Measurements from ENCODE around the gene UST. TPM values are rescaled to one million over a fixed set of nuclear protein-coding genes. Genes with fewer than 3 reads are reported as not detected.

The UST gene
- total RNA-seq, 1 experiment from 2014 or later, result 32.1 TPM

DNA sequence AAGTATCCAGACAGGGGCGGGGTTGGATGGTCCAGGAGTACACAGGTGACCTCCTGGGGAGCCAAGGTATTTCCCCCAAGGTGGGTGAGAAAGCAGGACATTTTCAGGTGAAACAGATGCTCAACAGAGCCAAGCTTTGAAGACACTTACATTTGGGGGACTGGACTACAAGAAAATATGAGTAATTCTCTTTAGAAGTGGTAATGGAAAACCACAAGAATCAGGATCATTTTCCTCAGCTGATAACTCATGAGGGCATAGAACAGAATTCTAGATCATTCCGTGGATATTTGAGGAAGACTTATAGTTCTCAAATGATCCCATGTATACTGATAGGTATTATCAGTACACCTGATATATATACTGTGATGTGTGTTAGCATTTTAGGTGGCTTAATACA, 89.9 kb downstream of the UST start:
- H3K36me3 Mint-ChIP-seq, result no peaks in the 10 kb centered on the region
- no peaks in the 10 kb centered on the region for H3K9me3 Mint-ChIP-seq
- TF ChIP-seq, protein P1, sequence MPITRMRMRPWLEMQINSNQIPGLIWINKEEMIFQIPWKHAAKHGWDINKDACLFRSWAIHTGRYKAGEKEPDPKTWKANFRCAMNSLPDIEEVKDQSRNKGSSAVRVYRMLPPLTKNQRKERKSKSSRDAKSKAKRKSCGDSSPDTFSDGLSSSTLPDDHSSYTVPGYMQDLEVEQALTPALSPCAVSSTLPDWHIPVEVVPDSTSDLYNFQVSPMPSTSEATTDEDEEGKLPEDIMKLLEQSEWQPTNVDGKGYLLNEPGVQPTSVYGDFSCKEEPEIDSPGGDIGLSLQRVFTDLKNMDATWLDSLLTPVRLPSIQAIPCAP (CRISPR knock-in tag; IDR thresholded peaks at IDR 0.05), result no peak
- TF ChIP-seq ESRRA (CRISPR knock-in tag; IDR thresholded peaks at IDR 0.05; ENCODE audit: borderline replicate concordance), result no peak
- no peak for TF ChIP-seq NR1H2 (CRISPR knock-in tag; IDR thresholded peaks at IDR 0.05)
- TF ChIP-seq OVOL2 (CRISPR knock-in tag; IDR thresholded peaks at IDR 0.05; ENCODE audit: borderline replicate concordance), result no peak
- TF ChIP-seq, protein P2, sequence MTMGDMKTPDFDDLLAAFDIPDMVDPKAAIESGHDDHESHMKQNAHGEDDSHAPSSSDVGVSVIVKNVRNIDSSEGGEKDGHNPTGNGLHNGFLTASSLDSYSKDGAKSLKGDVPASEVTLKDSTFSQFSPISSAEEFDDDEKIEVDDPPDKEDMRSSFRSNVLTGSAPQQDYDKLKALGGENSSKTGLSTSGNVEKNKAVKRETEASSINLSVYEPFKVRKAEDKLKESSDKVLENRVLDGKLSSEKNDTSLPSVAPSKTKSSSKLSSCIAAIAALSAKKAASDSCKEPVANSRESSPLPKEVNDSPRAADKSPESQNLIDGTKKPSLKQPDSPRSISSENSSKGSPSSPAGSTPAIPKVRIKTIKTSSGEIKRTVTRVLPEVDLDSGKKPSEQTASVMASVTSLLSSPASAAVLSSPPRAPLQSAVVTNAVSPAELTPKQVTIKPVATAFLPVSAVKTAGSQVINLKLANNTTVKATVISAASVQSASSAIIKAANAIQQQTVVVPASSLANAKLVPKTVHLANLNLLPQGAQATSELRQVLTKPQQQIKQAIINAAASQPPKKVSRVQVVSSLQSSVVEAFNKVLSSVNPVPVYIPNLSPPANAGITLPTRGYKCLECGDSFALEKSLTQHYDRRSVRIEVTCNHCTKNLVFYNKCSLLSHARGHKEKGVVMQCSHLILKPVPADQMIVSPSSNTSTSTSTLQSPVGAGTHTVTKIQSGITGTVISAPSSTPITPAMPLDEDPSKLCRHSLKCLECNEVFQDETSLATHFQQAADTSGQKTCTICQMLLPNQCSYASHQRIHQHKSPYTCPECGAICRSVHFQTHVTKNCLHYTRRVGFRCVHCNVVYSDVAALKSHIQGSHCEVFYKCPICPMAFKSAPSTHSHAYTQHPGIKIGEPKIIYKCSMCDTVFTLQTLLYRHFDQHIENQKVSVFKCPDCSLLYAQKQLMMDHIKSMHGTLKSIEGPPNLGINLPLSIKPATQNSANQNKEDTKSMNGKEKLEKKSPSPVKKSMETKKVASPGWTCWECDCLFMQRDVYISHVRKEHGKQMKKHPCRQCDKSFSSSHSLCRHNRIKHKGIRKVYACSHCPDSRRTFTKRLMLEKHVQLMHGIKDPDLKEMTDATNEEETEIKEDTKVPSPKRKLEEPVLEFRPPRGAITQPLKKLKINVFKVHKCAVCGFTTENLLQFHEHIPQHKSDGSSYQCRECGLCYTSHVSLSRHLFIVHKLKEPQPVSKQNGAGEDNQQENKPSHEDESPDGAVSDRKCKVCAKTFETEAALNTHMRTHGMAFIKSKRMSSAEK (CRISPR knock-in tag; IDR thresholded peaks at IDR 0.05; ENCODE audit: borderline replicate concordance), result no peak
- TF ChIP-seq FOXJ3 (CRISPR knock-in tag; IDR thresholded peaks at IDR 0.05; ENCODE audit: borderline replicate concordance), result no peak
- TF ChIP-seq, protein P3, sequence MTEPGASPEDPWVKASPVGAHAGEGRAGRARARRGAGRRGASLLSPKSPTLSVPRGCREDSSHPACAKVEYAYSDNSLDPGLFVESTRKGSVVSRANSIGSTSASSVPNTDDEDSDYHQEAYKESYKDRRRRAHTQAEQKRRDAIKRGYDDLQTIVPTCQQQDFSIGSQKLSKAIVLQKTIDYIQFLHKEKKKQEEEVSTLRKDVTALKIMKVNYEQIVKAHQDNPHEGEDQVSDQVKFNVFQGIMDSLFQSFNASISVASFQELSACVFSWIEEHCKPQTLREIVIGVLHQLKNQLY (CRISPR knock-in tag; IDR thresholded peaks at IDR 0.05), result no peak
- TF ChIP-seq, protein P4, sequence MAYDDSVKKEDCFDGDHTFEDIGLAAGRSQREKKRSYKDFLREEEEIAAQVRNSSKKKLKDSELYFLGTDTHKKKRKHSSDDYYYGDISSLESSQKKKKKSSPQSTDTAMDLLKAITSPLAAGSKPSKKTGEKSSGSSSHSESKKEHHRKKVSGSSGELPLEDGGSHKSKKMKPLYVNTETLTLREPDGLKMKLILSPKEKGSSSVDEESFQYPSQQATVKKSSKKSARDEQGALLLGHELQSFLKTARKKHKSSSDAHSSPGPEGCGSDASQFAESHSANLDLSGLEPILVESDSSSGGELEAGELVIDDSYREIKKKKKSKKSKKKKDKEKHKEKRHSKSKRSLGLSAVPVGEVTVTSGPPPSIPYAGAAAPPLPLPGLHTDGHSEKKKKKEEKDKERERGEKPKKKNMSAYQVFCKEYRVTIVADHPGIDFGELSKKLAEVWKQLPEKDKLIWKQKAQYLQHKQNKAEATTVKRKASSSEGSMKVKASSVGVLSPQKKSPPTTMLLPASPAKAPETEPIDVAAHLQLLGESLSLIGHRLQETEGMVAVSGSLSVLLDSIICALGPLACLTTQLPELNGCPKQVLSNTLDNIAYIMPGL (CRISPR knock-in tag; IDR thresholded peaks at IDR 0.05), result no peak
- TF ChIP-seq, protein P5, sequence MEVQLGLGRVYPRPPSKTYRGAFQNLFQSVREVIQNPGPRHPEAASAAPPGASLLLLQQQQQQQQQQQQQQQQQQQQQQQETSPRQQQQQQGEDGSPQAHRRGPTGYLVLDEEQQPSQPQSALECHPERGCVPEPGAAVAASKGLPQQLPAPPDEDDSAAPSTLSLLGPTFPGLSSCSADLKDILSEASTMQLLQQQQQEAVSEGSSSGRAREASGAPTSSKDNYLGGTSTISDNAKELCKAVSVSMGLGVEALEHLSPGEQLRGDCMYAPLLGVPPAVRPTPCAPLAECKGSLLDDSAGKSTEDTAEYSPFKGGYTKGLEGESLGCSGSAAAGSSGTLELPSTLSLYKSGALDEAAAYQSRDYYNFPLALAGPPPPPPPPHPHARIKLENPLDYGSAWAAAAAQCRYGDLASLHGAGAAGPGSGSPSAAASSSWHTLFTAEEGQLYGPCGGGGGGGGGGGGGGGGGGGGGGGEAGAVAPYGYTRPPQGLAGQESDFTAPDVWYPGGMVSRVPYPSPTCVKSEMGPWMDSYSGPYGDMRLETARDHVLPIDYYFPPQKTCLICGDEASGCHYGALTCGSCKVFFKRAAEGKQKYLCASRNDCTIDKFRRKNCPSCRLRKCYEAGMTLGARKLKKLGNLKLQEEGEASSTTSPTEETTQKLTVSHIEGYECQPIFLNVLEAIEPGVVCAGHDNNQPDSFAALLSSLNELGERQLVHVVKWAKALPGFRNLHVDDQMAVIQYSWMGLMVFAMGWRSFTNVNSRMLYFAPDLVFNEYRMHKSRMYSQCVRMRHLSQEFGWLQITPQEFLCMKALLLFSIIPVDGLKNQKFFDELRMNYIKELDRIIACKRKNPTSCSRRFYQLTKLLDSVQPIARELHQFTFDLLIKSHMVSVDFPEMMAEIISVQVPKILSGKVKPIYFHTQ (CRISPR knock-in tag; IDR thresholded peaks at IDR 0.05), result no peak
- no peak for TF ChIP-seq PRRX2 (CRISPR knock-in tag; IDR thresholded peaks at IDR 0.05)
- TF ChIP-seq CREM (CRISPR knock-in tag; IDR thresholded peaks at IDR 0.05), result no peak
- TF ChIP-seq, protein P6, sequence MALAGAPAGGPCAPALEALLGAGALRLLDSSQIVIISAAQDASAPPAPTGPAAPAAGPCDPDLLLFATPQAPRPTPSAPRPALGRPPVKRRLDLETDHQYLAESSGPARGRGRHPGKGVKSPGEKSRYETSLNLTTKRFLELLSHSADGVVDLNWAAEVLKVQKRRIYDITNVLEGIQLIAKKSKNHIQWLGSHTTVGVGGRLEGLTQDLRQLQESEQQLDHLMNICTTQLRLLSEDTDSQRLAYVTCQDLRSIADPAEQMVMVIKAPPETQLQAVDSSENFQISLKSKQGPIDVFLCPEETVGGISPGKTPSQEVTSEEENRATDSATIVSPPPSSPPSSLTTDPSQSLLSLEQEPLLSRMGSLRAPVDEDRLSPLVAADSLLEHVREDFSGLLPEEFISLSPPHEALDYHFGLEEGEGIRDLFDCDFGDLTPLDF (CRISPR knock-in tag; IDR thresholded peaks at IDR 0.05), result no peak
- TF ChIP-seq ZNF263 (CRISPR knock-in tag; IDR thresholded peaks at IDR 0.05; ENCODE audit: low read depth), result no peak
- no peak for TF ChIP-seq TEAD4 (CRISPR knock-in tag; IDR thresholded peaks at IDR 0.05)
- no peak for TF ChIP-seq IRF2 (CRISPR knock-in tag; IDR thresholded peaks at IDR 0.05; ENCODE audit: borderline replicate concordance, low read depth)
- no peak for TF ChIP-seq ZNF416 (CRISPR knock-in tag; IDR thresholded peaks at IDR 0.05)
- TF ChIP-seq, protein P7, sequence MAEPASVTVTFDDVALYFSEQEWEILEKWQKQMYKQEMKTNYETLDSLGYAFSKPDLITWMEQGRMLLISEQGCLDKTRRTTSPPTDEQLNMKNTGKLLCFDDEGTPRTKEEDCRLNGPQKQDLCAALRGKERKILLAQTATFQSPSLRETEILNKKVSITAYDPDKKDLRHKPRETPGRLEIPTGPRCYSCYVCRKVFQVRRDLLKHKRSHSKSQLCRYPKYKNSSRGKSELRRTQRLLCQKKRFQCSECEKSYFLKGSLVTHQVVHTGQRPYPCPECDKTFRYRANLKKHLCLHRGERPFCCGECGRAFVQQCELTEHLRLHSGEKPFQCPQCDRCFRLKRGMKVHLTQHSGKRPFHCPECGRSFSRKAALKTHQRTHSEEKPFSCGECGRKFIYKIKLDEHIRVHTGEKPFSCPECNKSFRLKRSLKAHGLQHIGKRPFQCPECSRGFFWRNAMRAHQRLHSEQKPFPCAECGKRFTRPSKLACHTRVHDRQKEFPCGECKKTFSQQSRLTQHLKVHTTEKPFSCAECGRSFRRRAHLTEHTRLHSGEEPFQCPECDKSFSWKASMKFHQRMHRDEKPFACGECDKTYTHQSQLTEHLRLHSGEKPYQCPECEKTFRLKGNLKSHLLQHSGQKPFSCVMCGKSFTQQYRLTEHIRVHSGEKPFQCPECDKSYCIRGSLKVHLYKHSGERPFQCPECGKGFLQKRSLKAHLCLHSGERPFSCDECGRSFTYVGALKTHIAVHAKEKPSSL (CRISPR knock-in tag; conservative IDR thresholded peaks at IDR 0.05), result no peak
- no peak for TF ChIP-seq SP1 (CRISPR knock-in tag; conservative IDR thresholded peaks at IDR 0.05)
- TF ChIP-seq ATF1 (CRISPR knock-in tag; IDR thresholded peaks at IDR 0.05), result no peak
- TF ChIP-seq, protein P8, sequence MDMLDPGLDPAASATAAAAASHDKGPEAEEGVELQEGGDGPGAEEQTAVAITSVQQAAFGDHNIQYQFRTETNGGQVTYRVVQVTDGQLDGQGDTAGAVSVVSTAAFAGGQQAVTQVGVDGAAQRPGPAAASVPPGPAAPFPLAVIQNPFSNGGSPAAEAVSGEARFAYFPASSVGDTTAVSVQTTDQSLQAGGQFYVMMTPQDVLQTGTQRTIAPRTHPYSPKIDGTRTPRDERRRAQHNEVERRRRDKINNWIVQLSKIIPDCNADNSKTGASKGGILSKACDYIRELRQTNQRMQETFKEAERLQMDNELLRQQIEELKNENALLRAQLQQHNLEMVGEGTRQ (CRISPR knock-in tag; IDR thresholded peaks at IDR 0.05), result no peak
- H3K4me3 Mint-ChIP-seq, result no peak overlapping the region
- H3K27ac Mint-ChIP-seq, result no peak overlapping the region
- H3K27me3 Mint-ChIP-seq (ENCODE audit: low read depth), result no peaks in the 10 kb centered on the region
- peaks cover 81% of the 10 kb centered on the region for H3K4me1 Mint-ChIP-seq
- ChIA-PET CTCF (no interaction called here), POLR2A (no interaction called here)
- DNase-seq (ENCODE audit: low spot score), result no peak
- ATAC-seq, result no peak

Data from WTC11 (cell line).